Colon (tissue), 2 donors: Measurements from ENCODE around the gene USP32.
"Not testable (repeated sequence)": the region's sequence is repeated elsewhere in the genome, so short reads cannot be mapped to it uniquely, and the experiment has no call there.

Source experiments
- FAIRE-seq: peaks from 2 replicates; lab custom pipeline; 2012; peaks lifted over from hg19 to GRCh38; lab: Jason Lieb, UNC
- donor health status: control.
- donor health status: control.

USP32 gene

DNA sequence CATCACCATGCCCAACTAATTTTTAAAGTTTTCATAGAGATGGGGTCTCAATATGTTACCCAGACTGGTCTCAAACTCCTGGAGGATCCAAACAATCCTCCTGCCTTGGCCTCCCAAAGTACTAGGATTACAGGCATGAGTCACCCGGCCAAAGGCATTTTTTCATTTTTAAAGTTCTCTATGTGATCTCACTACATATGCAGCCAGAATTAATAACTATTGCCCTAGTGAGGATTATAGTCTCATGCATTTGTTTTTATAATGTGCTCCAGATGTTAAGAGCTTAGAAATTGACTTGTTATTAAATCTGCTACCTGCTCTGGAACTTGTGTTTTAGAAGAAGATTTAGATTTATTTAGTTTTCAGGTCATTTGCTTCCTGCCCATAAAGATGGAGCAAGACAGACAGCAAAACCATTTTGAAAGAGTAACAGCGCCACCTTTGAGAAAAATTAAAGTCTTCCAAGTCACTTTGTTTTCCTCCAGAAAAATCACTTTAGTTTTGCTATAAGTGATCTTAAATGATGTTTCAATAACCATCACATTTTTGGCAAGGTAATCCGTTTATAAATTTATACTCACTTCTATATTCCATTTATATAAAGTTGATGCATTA, 162.6 kb downstream of the USP32 start:
- no peak for FAIRE-seq

DNA sequence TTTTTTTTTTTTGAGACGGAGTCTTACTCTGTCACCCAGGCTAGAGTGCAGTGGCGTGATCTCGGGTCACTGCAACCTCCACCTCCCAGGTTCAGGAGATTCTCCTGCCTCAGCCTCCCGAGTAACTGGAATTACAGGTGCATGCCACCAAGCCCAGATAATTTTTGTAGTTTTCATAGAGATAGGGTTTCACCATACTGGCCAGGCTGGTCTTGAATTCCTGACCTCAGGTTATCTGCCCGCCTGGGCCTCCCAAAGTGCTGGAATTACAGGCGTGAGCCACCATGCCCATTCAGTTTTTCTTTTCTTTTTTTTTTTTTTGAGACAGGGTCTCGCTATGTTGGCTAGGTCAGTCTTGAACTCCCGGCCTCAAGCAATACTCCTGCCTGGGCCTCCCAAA, 164.7 kb downstream of the USP32 start:
- not testable (repeated sequence) for FAIRE-seq

DNA sequence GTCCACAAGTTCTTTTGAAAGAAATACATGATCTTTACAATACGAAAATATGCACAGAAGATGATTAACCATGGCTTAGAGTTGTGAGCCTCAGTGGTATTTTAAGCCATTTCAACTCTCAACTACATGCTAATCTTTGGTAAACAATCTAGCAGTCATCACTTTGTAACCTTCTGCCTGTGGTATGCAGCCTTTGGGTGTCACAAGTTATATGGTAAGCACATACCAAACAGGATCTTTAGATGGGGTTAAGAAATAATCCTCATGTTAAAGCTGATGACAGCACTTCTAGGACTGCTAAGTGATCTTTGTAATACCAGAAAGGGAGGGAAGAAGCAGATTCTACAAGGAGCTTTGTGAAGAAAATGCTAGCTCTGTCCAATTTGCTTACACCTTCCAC, 167.9 kb downstream of the USP32 start:
- no peak for FAIRE-seq

DNA sequence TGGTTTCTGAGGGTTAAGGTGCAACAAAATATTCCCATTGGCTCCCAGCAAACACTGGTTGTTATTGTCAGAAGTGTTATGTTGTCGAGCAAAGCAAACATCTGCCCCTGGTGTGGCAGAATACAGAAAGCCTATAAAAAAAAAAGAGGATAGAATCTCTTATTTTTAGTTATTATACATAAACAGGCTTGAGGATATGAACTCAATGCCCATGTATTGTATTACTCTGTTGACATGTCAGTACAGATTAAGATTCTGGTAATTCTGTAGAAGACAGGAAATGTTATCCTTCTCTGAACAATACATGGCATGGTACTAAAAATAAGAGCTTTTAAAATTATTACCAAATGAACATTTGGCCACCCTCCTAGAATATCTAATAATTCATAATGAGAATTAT, 168.5 kb downstream of the USP32 start:
- no peak for FAIRE-seq

DNA sequence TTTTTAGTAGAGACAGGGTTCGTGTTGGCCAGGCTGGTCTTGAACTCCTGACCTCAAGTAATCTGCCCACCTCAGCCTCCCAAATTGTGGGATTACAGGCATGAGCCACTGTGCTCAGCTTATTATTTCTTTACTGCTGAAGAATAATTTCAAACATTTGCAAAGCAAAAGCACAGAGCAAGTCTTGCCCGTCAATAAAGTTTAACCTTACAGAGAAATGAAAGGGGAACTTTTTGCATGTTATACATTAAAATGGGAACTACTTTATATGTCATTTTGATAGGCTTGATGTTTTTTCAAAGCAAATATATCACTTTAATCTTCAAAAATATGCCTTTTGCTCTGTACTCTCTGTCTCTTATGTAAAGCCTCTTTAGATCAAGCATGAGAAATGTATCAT, 173.2 kb downstream of the USP32 start:
- not testable (repeated sequence) for FAIRE-seq

DNA sequence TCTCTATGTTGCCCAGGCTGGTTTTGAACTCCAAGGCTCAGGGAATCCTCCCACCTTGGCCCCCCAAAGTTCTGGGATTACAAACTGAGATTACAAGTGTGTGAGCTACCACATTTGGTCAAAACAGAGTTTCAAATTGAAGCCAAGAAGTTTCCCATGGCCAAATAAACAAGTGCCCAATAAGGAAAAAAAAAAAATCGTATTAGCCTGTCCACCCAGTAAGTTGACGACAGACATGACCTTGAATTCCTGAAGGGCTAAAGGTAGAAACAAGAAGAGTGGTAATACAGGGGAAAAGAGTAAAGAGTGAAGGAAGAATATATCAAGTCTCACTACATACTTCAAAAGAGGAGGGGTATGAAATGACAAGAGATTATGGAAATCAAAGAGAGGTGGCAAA, 176.0 kb downstream of the USP32 start:
- FAIRE-seq: not testable (repeated sequence)

DNA sequence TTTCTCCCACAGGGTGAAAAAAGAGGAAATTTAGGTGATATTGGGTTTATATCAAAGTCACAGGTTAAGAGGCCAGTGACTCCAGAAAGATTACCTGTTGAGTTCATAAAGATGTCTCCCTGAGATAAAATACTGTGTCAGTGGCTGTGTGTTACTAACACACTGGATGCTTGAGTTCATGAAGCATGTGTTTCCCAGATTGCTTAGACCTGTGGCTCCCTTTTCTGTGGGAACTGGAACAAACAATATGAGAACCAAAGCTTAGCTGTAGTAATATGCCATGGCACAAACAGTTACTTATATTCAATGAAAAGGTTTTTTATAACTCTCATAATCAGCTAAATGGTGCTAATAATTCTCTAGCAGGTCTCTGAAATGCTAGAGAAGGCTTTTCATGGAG, 180.7 kb downstream of the USP32 start:
- not testable (repeated sequence) for FAIRE-seq

DNA sequence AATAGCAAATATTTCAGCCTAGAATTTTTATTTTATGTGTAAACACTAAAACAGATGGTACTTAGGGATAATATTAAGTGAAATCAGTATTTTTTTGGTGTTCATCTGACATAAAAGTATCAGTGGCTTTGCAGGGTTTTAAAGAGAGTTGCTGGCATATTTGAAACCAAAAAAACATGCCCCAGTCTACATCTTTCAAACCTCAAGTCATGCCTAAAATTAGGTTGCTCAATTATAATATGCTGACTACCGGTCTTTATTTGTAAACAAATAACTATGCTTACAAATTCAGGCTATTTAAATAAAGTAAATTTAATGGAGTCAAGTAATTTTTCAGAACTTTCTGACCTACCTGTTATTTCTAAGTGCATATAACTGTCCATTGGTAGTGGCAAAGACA, 183.6 kb downstream of the USP32 start:
- not testable (repeated sequence) for FAIRE-seq

DNA sequence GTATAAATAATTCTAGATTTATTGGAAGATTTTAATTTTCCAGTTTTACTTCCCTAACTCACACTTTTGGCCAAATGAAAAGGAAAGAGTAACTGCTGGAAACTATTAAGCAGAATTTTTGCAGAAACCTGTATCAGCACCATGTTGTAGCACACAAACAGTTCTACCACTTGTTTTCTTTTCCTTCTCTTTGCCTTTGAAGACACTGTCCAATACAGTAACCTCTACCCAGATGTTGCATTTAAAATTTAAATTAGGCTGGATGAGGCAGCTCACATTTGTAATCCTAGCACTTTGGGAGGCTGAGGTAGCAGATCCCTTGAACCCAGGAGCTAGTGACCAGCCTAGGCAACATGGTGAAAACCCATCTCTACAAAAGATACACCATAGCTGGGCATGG, 186.2 kb downstream of the USP32 start:
- not testable (repeated sequence) for FAIRE-seq

DNA sequence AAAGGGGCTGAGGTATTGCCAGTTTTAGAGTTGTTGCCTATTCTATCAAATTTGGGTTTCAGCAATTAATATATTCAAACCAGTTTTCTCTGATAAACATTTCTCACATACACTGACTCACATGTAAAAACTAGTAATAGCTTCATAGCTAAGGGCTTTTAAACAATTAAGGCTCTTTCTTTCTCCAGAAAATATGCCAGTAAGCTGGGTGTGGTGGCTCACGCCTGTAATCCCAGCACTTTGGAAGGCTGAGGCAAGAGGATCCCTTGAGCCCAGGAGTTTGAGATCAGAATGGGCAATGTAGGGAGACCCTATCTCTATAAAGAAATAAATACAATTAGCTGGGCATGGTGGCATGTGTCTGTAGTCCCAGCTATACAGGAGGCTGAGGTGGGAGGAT, 193.3 kb downstream of the USP32 start:
- not testable (repeated sequence) for FAIRE-seq

DNA sequence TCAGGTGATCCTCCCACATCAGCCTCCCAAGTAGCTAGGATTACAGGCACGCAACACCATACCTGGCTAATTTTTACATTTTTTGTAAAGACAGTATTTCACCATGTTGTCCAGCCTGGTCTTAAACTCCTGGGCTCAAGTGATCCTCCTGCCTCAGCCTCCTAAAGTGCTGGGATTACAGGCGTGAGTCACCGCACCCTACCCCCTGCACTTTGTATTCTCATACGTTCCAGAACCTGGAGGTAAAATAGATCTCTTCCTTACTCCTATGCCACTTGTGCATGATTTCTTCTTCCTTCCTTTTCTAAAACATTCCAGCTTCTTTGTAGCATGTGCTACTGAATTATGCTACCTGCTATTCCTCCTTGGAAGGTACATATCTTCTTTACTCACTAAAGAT, 197.8 kb downstream of the USP32 start:
- FAIRE-seq: not testable (repeated sequence)

DNA sequence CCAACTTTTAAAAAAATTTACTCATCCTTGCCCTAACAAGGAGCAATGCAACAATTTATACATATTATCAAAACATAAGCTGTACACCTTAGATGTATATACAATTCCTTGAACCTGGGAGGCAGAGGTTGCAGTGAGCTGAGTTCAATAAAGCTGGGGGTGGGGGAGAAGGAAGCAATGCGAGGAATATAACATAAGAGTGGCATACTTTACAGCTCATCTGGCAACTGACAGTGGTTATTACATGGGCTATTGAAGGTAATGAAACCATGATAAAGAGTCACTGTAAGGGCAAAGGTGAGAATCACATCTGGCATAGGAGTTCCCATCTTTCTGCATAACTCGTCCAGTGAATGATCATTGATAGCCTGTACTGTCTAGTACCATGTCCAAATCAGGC, 198.5 kb downstream of the USP32 start:
- no peak for FAIRE-seq

DNA sequence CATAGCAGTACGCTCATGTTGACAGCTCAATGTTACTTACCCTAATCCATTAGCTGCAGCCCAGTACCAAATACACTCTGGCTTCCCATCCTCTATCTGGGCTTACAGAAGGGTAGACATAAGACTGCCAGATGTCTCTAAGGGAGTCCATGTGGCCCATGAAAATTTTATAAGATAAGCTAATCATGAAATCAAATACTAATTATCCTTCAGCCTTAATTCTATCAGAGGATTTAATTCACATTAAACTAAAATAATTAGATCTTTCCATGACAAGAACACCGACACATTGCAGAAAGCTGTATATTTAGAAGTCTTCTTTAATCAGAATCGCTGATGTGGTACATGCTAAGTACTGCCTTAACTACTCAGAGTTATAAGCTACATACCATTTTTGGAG, 198.9 kb downstream of the USP32 start:
- FAIRE-seq: not testable (repeated sequence)

DNA sequence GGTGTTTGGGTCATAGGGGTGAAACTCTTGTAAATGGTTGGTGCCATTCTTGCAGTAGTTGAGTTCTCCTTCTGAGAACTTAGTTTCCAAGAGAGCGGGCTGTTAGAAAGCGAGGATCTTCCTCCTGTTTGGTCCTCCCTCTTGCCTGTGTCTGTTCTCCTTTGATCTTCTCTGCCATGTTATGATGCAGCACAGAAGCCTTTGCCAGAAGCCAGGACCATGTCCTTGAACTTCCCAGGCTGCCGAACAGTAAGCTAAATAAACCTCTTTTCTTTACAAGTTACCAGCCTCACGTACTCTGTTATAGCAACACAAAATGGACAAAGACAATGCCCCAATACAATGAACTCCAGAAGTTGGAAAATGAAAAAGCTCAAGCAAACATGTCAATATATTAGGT, 201.9 kb downstream of the USP32 start:
- FAIRE-seq: not testable (repeated sequence)

DNA sequence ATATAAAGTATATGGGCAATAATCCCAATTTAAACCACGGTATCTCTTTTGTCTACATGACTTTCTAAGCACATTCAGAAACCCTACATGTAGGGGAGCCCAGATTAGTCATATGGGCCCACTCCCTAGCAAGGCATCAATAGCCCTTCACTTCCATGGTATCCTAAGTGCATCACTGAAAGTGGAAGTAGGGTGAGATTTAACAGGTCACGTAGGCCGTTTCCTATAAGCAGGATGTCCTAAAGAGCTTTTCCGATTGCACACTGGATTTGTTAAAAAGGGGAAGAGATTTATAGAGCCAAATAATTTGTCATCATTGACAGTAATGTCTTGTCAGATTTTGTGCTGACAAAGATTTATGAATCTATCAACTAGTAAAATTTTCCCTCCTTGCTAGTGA, 203.2 kb downstream of the USP32 start:
- no peak for FAIRE-seq

DNA sequence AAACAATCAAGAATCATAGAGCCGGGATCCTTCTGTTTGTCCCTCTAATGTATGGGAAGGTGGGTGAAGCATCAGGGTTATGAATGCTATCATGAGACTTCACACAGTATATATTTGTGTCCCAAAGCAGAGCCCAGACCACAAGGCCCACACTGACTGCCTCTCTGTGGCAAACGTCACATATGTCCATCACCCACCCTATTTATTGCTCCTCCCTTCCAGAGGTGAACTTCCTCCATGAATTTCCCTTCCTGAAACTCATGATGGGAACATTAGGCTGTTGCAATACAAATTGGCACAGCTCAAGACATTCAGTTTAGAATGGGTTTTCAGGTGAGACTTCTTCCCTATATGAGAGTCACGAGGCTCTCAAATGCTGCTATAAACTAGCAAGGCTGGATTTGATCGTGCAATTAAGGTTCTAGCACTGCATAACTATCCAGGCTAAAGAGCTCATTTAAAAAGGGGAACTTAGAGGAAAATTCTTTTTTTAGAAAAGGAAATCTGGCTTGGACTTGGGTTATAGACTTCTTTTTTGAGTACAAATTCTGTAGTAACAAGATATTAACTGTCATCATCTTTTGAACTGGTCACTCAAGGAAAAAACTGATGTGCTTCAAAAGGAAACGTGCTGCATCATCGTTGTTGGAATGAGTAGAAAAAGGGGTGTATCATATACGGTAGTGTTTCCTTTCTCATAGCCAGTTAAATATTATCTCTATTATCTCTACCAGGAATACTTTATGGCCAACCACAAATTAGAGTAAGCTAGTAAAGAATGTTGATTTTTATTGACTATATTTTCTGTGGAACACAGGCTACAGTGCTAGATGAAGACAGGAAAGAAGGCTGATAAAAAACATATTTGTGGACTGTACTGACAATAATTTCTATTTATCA, 204.8 kb downstream of the USP32 start:
- FAIRE-seq: peak; percentile 18

DNA sequence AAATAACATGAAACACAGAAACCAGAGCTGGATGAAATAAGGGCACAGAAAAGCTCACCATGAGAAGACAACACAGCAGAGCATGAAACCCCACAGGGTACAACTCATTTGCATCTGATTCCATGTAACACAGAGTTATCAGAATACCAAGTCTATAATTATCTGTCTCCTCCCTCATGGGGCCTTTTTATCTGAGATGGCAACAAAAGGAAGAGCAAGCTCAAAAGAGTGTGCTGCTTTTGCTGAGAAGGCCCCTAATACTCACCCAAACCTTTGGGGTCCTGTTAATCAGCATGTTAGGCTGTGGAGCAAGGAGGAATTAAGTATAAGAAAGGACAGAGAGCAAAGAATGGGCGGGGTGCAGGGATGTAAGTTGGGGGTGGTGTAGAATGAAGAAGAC, 205.6 kb downstream of the USP32 start:
- not testable (repeated sequence) for FAIRE-seq

DNA sequence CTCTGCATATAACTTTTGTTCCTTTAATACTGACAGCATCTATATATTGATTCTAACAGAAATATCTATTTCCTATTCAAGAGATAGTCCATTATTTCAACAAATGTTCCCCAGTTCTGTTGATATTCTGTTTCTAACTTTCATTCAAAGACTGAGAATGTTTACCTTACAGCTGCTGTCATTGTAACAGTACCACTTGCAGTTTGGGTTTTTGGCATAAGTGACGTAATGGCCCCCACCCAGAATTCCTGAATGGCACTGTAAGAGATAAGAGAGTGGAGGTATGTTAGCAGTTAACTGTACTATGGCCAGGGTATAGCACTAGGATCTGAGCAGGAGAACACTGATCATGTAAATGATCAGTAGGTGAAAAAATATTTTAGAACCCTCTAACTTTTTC, 211.6 kb downstream of the USP32 start:
- FAIRE-seq: not testable (repeated sequence)

DNA sequence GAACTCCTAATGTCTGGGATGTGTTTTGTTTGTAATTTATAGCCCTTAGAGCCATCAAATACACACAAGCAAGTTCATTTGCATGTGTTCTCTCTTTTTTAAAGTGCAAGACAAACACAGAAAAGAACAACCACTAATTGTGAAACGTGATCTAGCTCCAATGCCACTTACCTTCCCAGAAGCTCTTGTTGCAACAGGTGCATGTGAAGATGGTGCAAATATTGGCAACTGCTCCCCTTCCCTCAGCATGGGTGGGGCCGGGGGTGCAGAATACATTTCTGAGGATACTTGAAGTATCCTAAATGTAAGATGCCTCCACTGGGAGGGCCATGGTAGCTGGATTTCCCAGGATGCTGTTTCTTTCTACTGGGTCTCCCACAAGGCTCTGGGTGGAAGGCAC, 213.8 kb downstream of the USP32 start:
- not testable (repeated sequence) for FAIRE-seq

DNA sequence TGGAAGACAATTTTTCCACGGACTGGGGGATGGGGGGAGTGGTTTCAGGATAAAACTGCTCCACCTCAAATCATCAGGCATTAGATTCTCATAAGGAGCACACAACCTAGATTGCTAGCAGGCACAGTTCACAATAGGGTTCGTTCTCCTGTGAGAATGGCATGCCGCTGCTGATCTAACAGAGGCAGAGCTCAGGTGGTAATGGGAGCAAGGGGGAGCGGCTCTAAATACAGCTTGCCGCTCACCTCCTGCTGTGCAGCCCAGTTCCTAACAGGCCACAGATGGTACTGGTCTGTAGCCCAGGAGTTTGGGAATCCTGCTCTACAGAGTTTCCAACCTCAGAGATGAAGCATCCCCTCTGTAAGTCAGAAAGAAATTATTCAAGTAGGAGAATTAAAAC, 215.2 kb downstream of the USP32 start:
- not testable (repeated sequence) for FAIRE-seq

DNA sequence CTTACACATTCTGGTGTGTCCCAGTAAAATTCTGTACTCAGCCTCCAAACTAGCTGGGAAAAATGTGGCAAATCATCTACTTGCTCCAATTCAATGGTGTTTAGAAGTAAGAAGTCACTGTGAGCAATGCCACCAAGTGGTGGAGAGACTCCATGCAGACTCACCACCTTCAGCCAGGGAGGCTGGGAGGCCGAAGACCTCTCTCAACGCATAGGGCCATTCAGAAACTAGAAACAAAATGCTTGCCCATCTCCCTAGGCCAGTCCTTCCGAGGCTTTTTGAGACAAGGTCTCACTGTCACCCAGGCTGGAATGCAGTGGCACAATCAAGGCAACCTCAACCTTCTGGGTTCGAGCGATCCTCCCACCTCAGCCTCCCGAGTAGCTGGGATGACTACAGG, 217.2 kb downstream of the USP32 start:
- FAIRE-seq: not testable (repeated sequence)

DNA sequence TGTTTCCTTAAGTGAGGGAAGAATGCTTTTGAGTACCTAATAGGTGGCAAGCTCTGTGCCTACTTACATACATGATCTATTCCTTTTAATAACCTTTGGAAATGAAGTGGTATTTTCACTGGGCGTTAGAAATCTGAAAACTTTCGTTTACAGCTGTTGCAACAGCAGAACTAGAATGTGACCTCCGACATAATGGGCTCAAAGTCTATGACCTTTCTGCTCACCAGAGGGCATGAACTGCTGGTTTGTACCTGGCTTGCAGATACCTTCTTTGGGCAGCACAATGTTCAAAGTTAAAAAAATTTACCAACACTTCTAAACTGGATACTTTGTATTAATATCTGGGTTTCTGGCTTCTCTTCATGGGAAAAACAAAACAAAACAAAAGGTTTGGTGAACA, 217.9 kb downstream of the USP32 start:
- no peak for FAIRE-seq

DNA sequence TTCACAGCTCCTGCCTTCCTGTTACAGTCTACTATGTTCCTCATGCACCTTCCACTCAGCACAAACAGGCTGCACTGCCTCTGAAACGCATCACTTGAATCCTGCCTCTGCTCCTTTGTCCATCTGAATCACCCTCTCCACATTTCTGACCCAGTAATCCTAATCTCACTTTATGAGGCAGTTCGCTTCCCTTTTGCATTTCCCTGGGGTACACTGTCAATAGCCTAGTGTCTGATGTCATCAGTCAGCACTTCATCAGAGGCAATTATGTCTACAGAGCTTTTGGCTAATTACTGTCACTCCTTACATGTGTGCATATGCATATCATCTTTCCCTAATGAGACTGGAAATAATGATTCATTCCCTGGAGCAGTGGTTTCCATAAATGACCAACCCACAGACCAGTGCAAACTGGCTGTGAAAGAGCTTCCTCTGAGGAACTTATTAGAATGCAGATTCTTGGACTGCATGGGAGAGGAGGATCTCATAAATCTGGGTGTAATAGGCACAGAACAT, 218.6 kb downstream of the USP32 start:
- no peak for FAIRE-seq

DNA sequence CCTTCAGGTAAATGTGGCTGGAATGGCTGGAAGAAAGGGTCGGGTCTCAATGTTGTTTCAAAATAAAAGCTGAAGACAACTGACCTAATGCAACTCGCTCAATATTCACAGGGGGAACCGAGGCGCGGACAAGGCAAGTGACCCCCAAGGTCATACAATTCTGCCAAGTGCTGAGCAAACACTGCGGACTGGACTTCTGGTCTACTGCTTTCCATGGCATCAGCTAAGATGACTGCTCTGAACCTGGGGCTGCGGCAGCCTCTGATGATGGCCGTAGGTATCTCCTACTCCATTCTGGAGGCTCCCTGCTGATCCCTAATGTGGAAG, 220.2 kb downstream of the USP32 start:
- FAIRE-seq: no peak
